Neural cell (in vitro differentiated cells): ENCODE measurements around the gene RSPO3. TPM values are rescaled to one million over a fixed set of nuclear protein-coding genes. Genes with fewer than 3 reads are reported as not detected.

Source experiments
- H2AFZ ChIP-seq: fragments of 200-600, 300-800 bp; sonication (generic), shearing (Covaris generic); 2 replicates; pipeline ENCODE4 v1.6.0; 2014; ENCODE audit warnings: low read depth, mild to moderate bottlenecking, antibody characterized with exemption, low read length, moderate library complexity
- H3F3A ChIP-seq: fragments of 200-600 bp; shearing (Covaris generic); 2 replicates; pipeline ENCODE4 v1.6.1; 2016; ENCODE audit warnings: mild to moderate bottlenecking, moderate library complexity, mixed read lengths, antibody characterized with exemption, low read length; ENCODE audit not compliant: insufficient read depth, poor library complexity, severe bottlenecking
- H3K27ac ChIP-seq: fragments of 200-600, 300-800 bp; sonication (generic), shearing (Covaris generic); 2 replicates; pipeline ENCODE4 v1.5.1; 2014; ENCODE audit warnings: mild to moderate bottlenecking, low read length, moderate library complexity
- H3K27me3 ChIP-seq: fragments of 300-800, 200-600 bp; sonication (generic), shearing (Covaris generic); 2 replicates; pipeline ENCODE4 v1.6.0; 2014; ENCODE audit warnings: mild to moderate bottlenecking, low read depth, low read length, moderate library complexity; ENCODE audit not compliant: insufficient read depth
- H3K36me3 ChIP-seq: fragments of 300-800, 200-600 bp; sonication (generic), shearing (Covaris generic); 2 replicates; pipeline ENCODE4 v1.5.1; 2014; ENCODE audit warnings: mild to moderate bottlenecking, antibody characterized with exemption, low read length, moderate library complexity; ENCODE audit not compliant: insufficient read depth
- H3K4me2 ChIP-seq: fragments of 300-800, 200-600 bp; sonication (generic), shearing (Covaris generic); 2 replicates; pipeline ENCODE4 v1.6.0; 2014; ENCODE audit warnings: mild to moderate bottlenecking, low read length
- H3K4me3 ChIP-seq: fragments of 300-800, 200-600 bp; sonication (generic), shearing (Covaris generic); 2 replicates; pipeline ENCODE4 v1.5.1; 2014; ENCODE audit warnings: mild to moderate bottlenecking, low read length, moderate library complexity
- H3K79me2 ChIP-seq: fragments of 200-600 bp; shearing (Covaris generic); replicated peaks from 2 replicates; pipeline ENCODE4 v1.6.0; 2014; ENCODE audit warnings: mild to moderate bottlenecking, low read length, moderate library complexity; ENCODE audit not compliant: insufficient read depth
- H3K9ac ChIP-seq: fragments of 300-800, 200-600 bp; sonication (generic), shearing (Covaris generic); 2 replicates; pipeline ENCODE4 v1.6.1; 2016; ENCODE audit warnings: mild to moderate bottlenecking, low read length, mixed read lengths
- H3K9me2 ChIP-seq: fragments of 200-600 bp; shearing (Covaris generic); 2 replicates; pipeline ENCODE4 v1.6.1; 2016; ENCODE audit warnings: mild to moderate bottlenecking, low read length, mixed read lengths; ENCODE audit not compliant: insufficient read depth
- H3K9me3 ChIP-seq: fragments of 200-600, 300-800 bp; sonication (generic), shearing (Covaris generic); 2 replicates; pipeline ENCODE4 v1.6.1; 2016; ENCODE audit warnings: mild to moderate bottlenecking, mixed run types, low read length, moderate library complexity, mixed read lengths
- H4K20me1 ChIP-seq: fragments of 200-600 bp; shearing (Covaris generic); 2 replicates; pipeline ENCODE4 v1.6.1; 2016; ENCODE audit warnings: mild to moderate bottlenecking, mixed run types; ENCODE audit not compliant: insufficient read depth
- EP300 ChIP-seq: fragments of 450-650 bp; conservative IDR thresholded peaks from 2 replicates; pipeline ENCODE4 v1.6.1; 2014; ENCODE audit warnings: antibody characterized with exemption, mild to moderate bottlenecking, moderate library complexity; ENCODE audit not compliant: poor library complexity, severe bottlenecking
- EZH2 ChIP-seq: fragments of 200-600, 300-800 bp; shearing (Covaris generic), sonication (generic); IDR thresholded peaks from 2 replicates; pipeline ENCODE4 v1.6.1; 2014; ENCODE audit warnings: antibody characterized with exemption, low read length, borderline replicate concordance, mild to moderate bottlenecking; ENCODE audit not compliant: insufficient read depth, poor library complexity, severe bottlenecking
- MXI1 ChIP-seq: fragments of 450-650 bp; conservative IDR thresholded peaks from 2 replicates; pipeline ENCODE4 v1.6.1; 2014; ENCODE audit warnings: antibody characterized with exemption, mild to moderate bottlenecking; ENCODE audit not compliant: poor library complexity, severe bottlenecking
- POLR2AphosphoS5 ChIP-seq: IDR thresholded peaks from 2 replicates; pipeline ENCODE4 v1.6.1; 2012
- RAD21 ChIP-seq: fragments of 450-650 bp; conservative IDR thresholded peaks from 2 replicates; pipeline ENCODE4 v1.6.1; 2014; ENCODE audit warnings: antibody characterized with exemption, mild to moderate bottlenecking, moderate library complexity
- SMC3 ChIP-seq: fragments of 450-650 bp; conservative IDR thresholded peaks from 2 replicates; pipeline ENCODE4 v1.6.1; 2014; ENCODE audit warnings: antibody characterized with exemption, mild to moderate bottlenecking, moderate library complexity; ENCODE audit not compliant: poor library complexity
- TAF1 ChIP-seq: IDR thresholded peaks from 2 replicates; pipeline ENCODE4 v1.6.1; 2012; ENCODE audit warnings: low read depth
- polyA plus RNA-seq: library from polyadenylated mRNA; depleted of rRNA; stranded (reverse); fragments of >200 nt; gene quantifications from 2 replicates; pipeline ENCODE4 v1.2.3, GENCODE V29; 2014
- TF ChIP-seq, protein P1 (sequence below): fragments of 450-650 bp; IDR thresholded peaks from 2 replicates; pipeline ENCODE4 v1.5.1; 2014; ENCODE audit warnings: antibody characterized with exemption, mild to moderate bottlenecking, moderate library complexity; ENCODE audit not compliant: poor library complexity, severe bottlenecking
- TF ChIP-seq, protein P2 (sequence below): IDR thresholded peaks from 2 replicates; pipeline ENCODE4 v1.6.1; 2012; ENCODE audit warnings: borderline replicate concordance

The RSPO3 gene
- polyA plus RNA-seq, 1 donor from 2014 or later, result 0.48 TPM

DNA sequence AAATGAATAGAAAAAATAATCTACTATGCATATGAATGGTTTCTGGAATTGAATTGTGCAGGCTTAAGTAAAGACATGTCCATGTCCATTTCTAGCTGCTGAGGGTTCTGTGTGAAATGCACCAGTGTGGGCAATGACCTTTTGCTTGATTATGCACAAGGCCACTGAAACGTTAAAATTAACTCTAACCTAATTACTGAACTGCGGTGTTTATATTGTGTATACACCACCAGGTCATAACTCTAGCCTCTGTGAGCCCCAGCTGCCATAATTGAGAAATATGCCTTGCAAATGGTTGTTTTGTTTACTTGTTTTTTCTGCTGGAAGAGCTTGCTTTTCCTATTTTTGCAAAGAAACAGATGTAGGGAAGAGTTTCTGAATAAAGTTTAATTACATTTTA, 46.1 kb downstream of the RSPO3 start:
- Histone ChIP-seq H3K4me3 (no peak overlapping the region), H3K4me2 (no peak overlapping the region), H2AFZ (no peak overlapping the region), H3F3A (no peaks in the 10 kb centered on the region), H3K9ac (no peak overlapping the region), H3K27ac (no peak overlapping the region), H3K27me3 (no peaks in the 10 kb centered on the region), H3K79me2 (no peaks in the 10 kb centered on the region), H4K20me1 (no peaks in the 10 kb centered on the region), H3K9me2 (no peaks in the 10 kb centered on the region), H3K36me3 (no peaks in the 10 kb centered on the region), H3K9me3 (no peaks in the 10 kb centered on the region)
- TF ChIP-seq RAD21 (no peak), EZH2 (no peak), SMC3 (no peak), POLR2AphosphoS5 (no peak), MXI1 (no peak), EP300 (no peak), TAF1 (no peak)
- TF ChIP-seq, protein P1, sequence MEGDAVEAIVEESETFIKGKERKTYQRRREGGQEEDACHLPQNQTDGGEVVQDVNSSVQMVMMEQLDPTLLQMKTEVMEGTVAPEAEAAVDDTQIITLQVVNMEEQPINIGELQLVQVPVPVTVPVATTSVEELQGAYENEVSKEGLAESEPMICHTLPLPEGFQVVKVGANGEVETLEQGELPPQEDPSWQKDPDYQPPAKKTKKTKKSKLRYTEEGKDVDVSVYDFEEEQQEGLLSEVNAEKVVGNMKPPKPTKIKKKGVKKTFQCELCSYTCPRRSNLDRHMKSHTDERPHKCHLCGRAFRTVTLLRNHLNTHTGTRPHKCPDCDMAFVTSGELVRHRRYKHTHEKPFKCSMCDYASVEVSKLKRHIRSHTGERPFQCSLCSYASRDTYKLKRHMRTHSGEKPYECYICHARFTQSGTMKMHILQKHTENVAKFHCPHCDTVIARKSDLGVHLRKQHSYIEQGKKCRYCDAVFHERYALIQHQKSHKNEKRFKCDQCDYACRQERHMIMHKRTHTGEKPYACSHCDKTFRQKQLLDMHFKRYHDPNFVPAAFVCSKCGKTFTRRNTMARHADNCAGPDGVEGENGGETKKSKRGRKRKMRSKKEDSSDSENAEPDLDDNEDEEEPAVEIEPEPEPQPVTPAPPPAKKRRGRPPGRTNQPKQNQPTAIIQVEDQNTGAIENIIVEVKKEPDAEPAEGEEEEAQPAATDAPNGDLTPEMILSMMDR, result no peak
- TF ChIP-seq, protein P2, sequence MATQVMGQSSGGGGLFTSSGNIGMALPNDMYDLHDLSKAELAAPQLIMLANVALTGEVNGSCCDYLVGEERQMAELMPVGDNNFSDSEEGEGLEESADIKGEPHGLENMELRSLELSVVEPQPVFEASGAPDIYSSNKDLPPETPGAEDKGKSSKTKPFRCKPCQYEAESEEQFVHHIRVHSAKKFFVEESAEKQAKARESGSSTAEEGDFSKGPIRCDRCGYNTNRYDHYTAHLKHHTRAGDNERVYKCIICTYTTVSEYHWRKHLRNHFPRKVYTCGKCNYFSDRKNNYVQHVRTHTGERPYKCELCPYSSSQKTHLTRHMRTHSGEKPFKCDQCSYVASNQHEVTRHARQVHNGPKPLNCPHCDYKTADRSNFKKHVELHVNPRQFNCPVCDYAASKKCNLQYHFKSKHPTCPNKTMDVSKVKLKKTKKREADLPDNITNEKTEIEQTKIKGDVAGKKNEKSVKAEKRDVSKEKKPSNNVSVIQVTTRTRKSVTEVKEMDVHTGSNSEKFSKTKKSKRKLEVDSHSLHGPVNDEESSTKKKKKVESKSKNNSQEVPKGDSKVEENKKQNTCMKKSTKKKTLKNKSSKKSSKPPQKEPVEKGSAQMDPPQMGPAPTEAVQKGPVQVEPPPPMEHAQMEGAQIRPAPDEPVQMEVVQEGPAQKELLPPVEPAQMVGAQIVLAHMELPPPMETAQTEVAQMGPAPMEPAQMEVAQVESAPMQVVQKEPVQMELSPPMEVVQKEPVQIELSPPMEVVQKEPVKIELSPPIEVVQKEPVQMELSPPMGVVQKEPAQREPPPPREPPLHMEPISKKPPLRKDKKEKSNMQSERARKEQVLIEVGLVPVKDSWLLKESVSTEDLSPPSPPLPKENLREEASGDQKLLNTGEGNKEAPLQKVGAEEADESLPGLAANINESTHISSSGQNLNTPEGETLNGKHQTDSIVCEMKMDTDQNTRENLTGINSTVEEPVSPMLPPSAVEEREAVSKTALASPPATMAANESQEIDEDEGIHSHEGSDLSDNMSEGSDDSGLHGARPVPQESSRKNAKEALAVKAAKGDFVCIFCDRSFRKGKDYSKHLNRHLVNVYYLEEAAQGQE, result no peak

DNA sequence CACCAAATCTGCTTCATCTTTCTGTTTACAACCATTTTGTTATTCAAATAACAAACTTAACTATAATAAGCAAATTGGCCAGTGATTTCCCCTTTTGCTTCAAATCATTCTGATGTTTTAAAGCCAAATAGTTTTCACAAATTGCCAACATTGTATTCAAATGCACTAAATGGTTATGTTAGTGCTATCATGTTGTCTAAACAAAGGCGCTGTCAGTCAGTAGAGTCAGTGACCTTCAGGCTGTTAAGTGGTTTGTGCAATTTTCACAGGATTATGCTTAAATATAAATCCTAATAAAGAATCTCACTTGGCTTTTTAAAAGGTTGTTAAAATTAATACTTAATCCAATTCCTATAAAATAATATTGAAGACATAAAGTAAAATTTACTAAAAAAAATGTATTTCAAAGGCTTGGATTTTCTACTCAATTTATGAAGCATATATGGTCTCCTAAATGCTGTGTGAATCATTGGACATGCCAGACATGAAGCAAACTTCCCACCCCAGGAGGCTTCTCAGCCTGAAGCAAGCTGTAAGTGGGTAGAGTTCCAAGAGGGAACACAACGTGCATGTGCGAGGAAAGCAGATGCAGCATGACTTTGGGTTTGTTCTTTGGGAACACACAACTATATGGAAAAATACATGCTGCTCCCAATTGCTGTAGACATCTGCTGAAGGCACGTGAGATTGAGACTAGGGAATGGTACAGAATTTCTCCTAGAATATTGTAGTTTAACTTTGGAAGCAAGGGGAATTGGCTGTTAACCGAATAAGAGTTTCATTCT, 54.9 kb downstream of the RSPO3 start:
- H3K4me3 ChIP-seq, result no peak overlapping the region
- H3K36me3 ChIP-seq, result no peaks in the 10 kb centered on the region
- no peak overlapping the region for H2AFZ ChIP-seq
- no peaks in the 10 kb centered on the region for H3K27me3 ChIP-seq
- H3K79me2 ChIP-seq, result no peaks in the 10 kb centered on the region
- no peak overlapping the region for H3K9ac ChIP-seq
- no peaks in the 10 kb centered on the region for H3K9me2 ChIP-seq
- H3K4me2 ChIP-seq, result no peak overlapping the region
- no peaks in the 10 kb centered on the region for H4K20me1 ChIP-seq
- no peaks in the 10 kb centered on the region for H3F3A ChIP-seq
- H3K27ac ChIP-seq, result no peak overlapping the region
- no peaks in the 10 kb centered on the region for H3K9me3 ChIP-seq
- no peak for TF ChIP-seq RAD21
- TF ChIP-seq, protein P1, result no peak
- no peak for TF ChIP-seq SMC3
- TF ChIP-seq, protein P2, result no peak
- TF ChIP-seq TAF1, result no peak
- no peak for TF ChIP-seq MXI1
- TF ChIP-seq EZH2, result no peak
- TF ChIP-seq EP300, result no peak
- no peak for TF ChIP-seq POLR2AphosphoS5
